Skeletal muscle cell (primary cell): ENCODE measurements around the gene MDH1.
A peak's percentile ranks its signal among the peaks of the same experiment; 100 is the strongest.
"Not testable (repeated sequence)": the region's sequence is repeated elsewhere in the genome, so short reads cannot be mapped to it uniquely, and the experiment has no call there.

Experiments
- DNase-seq: peaks from one replicate; pipeline ENCODE4 v3.0.0-alpha.2; 2010; ENCODE audit warnings: low read depth
- H3K4me3 ChIP-seq: 2 replicates; pipeline ENCODE4 v1.5.1; 2011; ENCODE audit warnings: low read depth, mild to moderate bottlenecking, control low read depth, low read length, moderate library complexity

MDH1 gene

GRCh38 chr2:63588385-63589147 lies at the start of gene MDH1, which contains the start of gene WDPCP:
Gene MDH1 (plus strand): TSS chr2:63588963. CDS start chr2:63589044, 81 bp downstream.
Gene WDPCP (minus strand): TSS chr2:63588477. CDS start chr2:63588271, 206 bp downstream.
- peak; percentile 99 for DNase-seq
- H3K4me3 ChIP-seq = peak within 1 kb of the TSS; percentile 78

GRCh38 chr2:63539416-63540162 lies 49.2 kb upstream of the MDH1 start:
- no peak for DNase-seq
- no peak overlapping the region for H3K4me3 ChIP-seq

- H3K4me3 ChIP-seq = no peak overlapping the region
- DNase-seq = no peak
Measured at GRCh38 chr2:63544017-63544627, 44.6 kb upstream of the MDH1 start.

- H3K4me3 ChIP-seq = no peak overlapping the region
- no peak for DNase-seq
Measured at GRCh38 chr2:63545023-63545422, 43.7 kb upstream of the MDH1 start.

- no peak for DNase-seq
Measured at GRCh38 chr2:63553049-63553448, 35.7 kb upstream of the MDH1 start.

GRCh38 chr2:63555299-63555698 lies 33.5 kb upstream of the MDH1 start:
- H3K4me3 ChIP-seq = no peak overlapping the region
- no peak for DNase-seq

More at GRCh38 chr2:63553049-63553448, 35.7 kb upstream of the MDH1 start:
- H3K4me3 ChIP-seq = no peak overlapping the region

- no peak for DNase-seq
- H3K4me3 ChIP-seq = no peak overlapping the region
Measured at GRCh38 chr2:63555931-63556330, 32.8 kb upstream of the MDH1 start.

GRCh38 chr2:63557819-63558218 lies 30.9 kb upstream of the MDH1 start:
- not testable (repeated sequence) for DNase-seq

GRCh38 chr2:63558922-63559321 lies 29.8 kb upstream of the MDH1 start:
- not testable (repeated sequence) for H3K4me3 ChIP-seq, DNase-seq

More at GRCh38 chr2:63557819-63558218, 30.9 kb upstream of the MDH1 start:
- H3K4me3 ChIP-seq = not testable (repeated sequence)

GRCh38 chr2:63562751-63563150 lies 26.0 kb upstream of the MDH1 start:
- no peak for DNase-seq
- no peak overlapping the region for H3K4me3 ChIP-seq

GRCh38 chr2:63569740-63570139 lies 19.0 kb upstream of the MDH1 start:
- DNase-seq = no peak
- no peak overlapping the region for H3K4me3 ChIP-seq

- H3K4me3 ChIP-seq = no peak overlapping the region
- DNase-seq = no peak
Measured at GRCh38 chr2:63571291-63571690, 17.5 kb upstream of the MDH1 start.

- DNase-seq = no peak
- no peak overlapping the region for H3K4me3 ChIP-seq
Measured at GRCh38 chr2:63572001-63572400, 16.8 kb upstream of the MDH1 start.

- DNase-seq, H3K4me3 ChIP-seq: not testable (repeated sequence)
Measured at GRCh38 chr2:63573026-63573425, 15.7 kb upstream of the MDH1 start.

GRCh38 chr2:63573726-63574345 lies 14.9 kb upstream of the MDH1 start:
- not testable (repeated sequence) for H3K4me3 ChIP-seq, DNase-seq

GRCh38 chr2:63576546-63576945 lies 12.2 kb upstream of the MDH1 start:
- H3K4me3 ChIP-seq = no peak overlapping the region
- no peak for DNase-seq

GRCh38 chr2:63578767-63579166 lies 10.0 kb upstream of the MDH1 start:
- no peak overlapping the region for H3K4me3 ChIP-seq
- DNase-seq = no peak

GRCh38 chr2:63580651-63581297 lies 8.0 kb upstream of the MDH1 start:
- H3K4me3 ChIP-seq = no peak overlapping the region
- no peak for DNase-seq

GRCh38 chr2:63581298-63581961 lies 7.3 kb upstream of the MDH1 start:
- no peak overlapping the region for H3K4me3 ChIP-seq
- no peak for DNase-seq
